ENCODE results near the gene NCBP2L.

NCBP2L gene

DNA sequence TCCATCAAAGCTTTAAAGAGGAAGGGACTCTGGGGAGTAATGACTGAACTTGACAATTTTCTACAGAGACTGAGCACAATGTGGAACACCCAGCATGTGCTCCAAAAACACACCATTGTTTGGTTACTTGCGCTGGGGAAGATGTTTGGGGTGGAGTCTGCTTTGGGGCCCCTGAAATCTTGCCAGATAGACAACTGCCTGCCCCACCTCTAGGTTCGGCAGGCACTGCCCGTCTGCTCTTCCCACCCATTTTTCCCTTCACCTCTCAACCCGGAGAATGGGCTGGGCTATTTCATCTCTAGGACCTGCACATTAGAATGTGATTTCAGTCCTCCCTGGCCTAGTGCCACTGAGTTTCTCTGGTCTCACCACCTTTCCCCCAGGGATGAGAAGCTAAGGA, 43.8 kb upstream of the NCBP2L start:
- DNase-seq (ENCODE audit: insufficient read length, low spot score), result no peak
- no peak for FAIRE-seq
- TF ChIP-seq, protein P1, sequence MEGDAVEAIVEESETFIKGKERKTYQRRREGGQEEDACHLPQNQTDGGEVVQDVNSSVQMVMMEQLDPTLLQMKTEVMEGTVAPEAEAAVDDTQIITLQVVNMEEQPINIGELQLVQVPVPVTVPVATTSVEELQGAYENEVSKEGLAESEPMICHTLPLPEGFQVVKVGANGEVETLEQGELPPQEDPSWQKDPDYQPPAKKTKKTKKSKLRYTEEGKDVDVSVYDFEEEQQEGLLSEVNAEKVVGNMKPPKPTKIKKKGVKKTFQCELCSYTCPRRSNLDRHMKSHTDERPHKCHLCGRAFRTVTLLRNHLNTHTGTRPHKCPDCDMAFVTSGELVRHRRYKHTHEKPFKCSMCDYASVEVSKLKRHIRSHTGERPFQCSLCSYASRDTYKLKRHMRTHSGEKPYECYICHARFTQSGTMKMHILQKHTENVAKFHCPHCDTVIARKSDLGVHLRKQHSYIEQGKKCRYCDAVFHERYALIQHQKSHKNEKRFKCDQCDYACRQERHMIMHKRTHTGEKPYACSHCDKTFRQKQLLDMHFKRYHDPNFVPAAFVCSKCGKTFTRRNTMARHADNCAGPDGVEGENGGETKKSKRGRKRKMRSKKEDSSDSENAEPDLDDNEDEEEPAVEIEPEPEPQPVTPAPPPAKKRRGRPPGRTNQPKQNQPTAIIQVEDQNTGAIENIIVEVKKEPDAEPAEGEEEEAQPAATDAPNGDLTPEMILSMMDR (IDR thresholded peaks at IDR 0.05; ENCODE audit: insufficient read depth, missing control alignments), result no peak

GRCh38 chrX:107734646-107735045, 42.9 kb upstream of the NCBP2L start:
- FAIRE-seq (no peak), DNase-seq (ENCODE audit: insufficient read length, low spot score) (no peak)
- TF ChIP-seq, protein P1 (IDR thresholded peaks at IDR 0.05; ENCODE audit: insufficient read depth, missing control alignments), result no peak

GRCh38 chrX:107736781-107737531, 40.6 kb upstream of the NCBP2L start:
- TF ChIP-seq, protein P1 (IDR thresholded peaks at IDR 0.05; ENCODE audit: insufficient read depth, missing control alignments), result no peak
- FAIRE-seq, result no peak
- DNase-seq (ENCODE audit: insufficient read length, low spot score), result no peak

DNA sequence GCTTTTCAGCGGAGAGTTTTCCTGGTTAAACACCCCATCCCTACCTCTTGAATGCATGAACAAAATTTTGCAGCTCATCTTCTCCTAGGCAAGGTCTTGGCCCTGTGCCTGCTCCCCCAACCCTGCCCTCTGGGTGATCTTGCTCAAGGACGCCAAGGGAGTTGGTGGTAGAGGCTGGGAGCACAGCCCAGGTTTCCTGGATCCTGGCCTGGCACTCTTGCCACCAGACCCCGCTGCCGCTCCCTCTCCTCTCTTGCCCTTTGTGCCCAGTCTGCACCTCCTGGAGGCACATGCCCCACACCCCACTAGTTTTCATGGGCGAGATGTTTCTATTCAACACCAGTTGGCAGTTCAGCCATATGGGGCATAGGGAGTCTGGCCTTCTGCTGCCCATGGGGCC, 39.3 kb upstream of the NCBP2L start:
- DNase-seq (ENCODE audit: insufficient read length, low spot score) (no peak), FAIRE-seq (no peak)
- TF ChIP-seq, protein P1 (IDR thresholded peaks at IDR 0.05; ENCODE audit: insufficient read depth, missing control alignments), result no peak

DNA sequence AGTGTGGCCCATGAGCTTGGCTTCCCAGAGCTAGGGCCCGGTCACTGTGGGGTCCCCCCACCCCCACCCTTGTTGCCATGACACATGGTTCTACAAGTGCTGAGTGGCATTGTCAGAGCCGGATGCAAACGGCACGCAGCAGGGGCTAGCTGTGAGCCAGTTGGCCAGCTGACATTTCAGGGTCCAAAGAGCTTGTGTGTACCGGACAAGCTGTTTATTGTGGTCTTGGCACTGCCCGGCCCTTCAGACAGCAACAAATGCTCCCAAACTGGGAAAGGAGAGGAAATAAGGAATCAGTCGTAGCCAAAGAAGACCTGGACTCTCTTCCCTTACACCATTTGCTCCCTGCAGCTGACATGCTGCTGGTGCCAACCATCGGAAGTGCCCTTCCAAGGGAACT, 38.8 kb upstream of the NCBP2L start:
- FAIRE-seq, result no peak
- TF ChIP-seq, protein P1 (IDR thresholded peaks at IDR 0.05; ENCODE audit: insufficient read depth, missing control alignments), result no peak
- no peak for DNase-seq (ENCODE audit: insufficient read length, low spot score)

- TF ChIP-seq, protein P1 (IDR thresholded peaks at IDR 0.05; ENCODE audit: insufficient read depth, missing control alignments), result no peak
- DNase-seq (ENCODE audit: insufficient read length, low spot score) (no peak), FAIRE-seq (no peak)
Measured at GRCh38 chrX:107739541-107739940, 38.0 kb upstream of the NCBP2L start.

DNA sequence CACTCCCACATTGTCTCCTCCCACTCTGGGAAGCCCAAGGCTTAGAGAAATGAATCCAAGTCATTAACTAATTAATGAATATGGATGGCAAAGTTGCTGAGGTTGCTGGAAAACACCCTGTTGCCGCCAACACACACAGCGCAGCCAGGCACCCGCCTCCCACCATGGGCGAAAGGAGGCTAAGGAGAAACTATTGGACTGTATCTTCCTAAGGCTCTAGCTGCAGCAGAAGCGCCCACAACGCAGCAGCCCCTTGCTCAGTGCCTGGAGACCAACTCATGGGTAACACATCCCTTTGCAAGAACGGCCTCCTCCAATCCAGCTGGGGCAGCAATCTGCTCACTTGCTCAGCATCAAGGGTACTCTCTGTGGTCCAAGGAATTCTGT, 36.1 kb upstream of the NCBP2L start:
- no peak for DNase-seq (ENCODE audit: insufficient read length, low spot score)
- FAIRE-seq, result no peak

More for the DNA sequence above, 36.1 kb upstream of the NCBP2L start:
- TF ChIP-seq, protein P1 (IDR thresholded peaks at IDR 0.05; ENCODE audit: insufficient read depth, missing control alignments), result no peak

Measured in D721Med (cell line).